ENCODE results near the gene TBX3.
"Not testable (repeated sequence)": the region's sequence is repeated elsewhere in the genome, so short reads cannot be mapped to it uniquely, and the experiment has no call there.

TBX3 gene

DNA sequence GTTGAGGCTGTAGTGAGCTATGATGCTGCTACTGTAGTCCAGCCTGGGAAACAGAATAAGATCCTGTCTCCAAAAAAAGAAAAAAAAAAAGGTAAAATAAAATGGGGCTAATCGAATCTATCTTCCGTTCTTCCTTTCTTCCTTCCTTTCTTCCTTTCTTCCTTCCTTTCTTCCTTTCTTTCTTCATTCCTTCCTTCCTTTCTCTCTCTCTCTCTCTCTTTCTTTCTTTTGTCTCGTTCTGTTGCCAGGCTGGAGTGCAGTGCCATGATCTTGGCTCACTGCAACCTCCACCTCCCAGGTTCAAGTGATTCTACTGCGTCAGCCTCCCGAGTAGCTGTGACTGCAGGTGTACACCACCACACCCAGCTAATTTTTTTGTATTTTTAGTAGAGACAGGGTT is 24.6 kb upstream of the TBX3 start:
- H3K9me3 ChIP-seq (ENCODE audit: control insufficient read depth, insufficient read depth, low read length); DNase-seq (ENCODE audit: low read depth, low spot score); H3K4me3 ChIP-seq (ENCODE audit: low read length); H3K27me3 ChIP-seq (ENCODE audit: control insufficient read depth, insufficient read depth, low read length); H3K36me3 ChIP-seq (ENCODE audit: control insufficient read depth, insufficient read depth, low read length); H3K4me1 ChIP-seq (ENCODE audit: control insufficient read depth, insufficient read depth, low read length); H3K27ac ChIP-seq (ENCODE audit: low read length): not testable (repeated sequence)
- WGBS (ENCODE audit: insufficient coverage, insufficient read length): 100% methylated on average over 1 of the region's 5 CpGs

DNA sequence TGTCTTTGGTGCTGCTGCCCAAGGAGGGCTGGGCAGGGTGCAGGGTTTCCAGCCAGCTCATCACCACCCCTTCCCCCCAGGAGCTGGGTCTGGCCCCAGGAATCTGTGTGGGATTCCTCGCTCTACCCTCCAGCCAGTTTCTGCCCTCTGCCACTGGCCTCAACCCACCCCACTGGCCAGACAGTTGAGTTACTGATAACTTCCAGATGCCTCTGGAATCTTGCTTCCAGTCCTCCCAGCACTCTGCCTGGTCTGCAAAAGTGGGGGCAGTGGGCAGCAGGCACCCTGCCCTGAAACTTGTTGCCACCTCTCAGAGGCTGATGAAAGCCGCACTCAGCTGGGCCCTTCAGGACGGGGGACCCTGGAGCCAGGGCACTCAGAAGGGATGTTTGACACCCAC is 20.1 kb upstream of the TBX3 start:
- Histone ChIP-seq H3K27ac (ENCODE audit: low read length) (no peak overlapping the region), H3K36me3 (ENCODE audit: control insufficient read depth, insufficient read depth, low read length) (no peaks in the 10 kb centered on the region), H3K4me1 (ENCODE audit: control insufficient read depth, insufficient read depth, low read length) (peaks cover 7% of the 10 kb centered on the region), H3K9me3 (ENCODE audit: control insufficient read depth, insufficient read depth, low read length) (no peaks in the 10 kb centered on the region), H3K27me3 (ENCODE audit: control insufficient read depth, insufficient read depth, low read length) (peaks cover 45% of the 10 kb centered on the region), H3K4me3 (ENCODE audit: low read length) (no peak overlapping the region)
- no CpG with 5 or more reads among the region's 3 CpGs for WGBS (ENCODE audit: insufficient coverage, insufficient read length)
- DNase-seq (ENCODE audit: low read depth, low spot score): no peak

DNA sequence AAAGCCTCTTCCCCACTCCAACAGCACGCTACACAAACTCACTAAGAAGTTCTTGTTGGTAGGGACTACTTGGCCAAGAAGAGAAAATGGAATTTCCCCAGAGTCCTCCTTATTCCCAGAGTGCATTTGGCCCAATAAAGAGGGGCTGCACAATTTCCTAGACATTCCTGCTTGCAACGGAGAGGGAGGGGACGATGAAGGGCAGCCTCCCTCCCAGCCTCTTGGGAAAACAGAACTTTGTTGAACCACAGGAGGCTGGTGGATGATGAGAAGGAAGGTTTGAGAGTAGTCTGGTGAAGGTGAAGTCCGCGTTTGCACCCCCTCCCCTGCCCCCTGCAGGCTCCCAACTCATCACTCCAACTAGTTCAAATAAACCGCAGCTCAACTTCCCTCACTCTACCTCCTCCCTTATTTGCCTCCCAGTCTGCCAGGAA is 19.1 kb upstream of the TBX3 start:
- Histone ChIP-seq H3K4me1 (ENCODE audit: control insufficient read depth, insufficient read depth, low read length) (peaks cover 7% of the 10 kb centered on the region), H3K27me3 (ENCODE audit: control insufficient read depth, insufficient read depth, low read length) (peaks cover 49% of the 10 kb centered on the region), H3K4me3 (ENCODE audit: low read length) (no peak overlapping the region), H3K9me3 (ENCODE audit: control insufficient read depth, insufficient read depth, low read length) (no peaks in the 10 kb centered on the region), H3K27ac (ENCODE audit: low read length) (no peak overlapping the region), H3K36me3 (ENCODE audit: control insufficient read depth, insufficient read depth, low read length) (no peaks in the 10 kb centered on the region)
- WGBS (ENCODE audit: insufficient coverage, insufficient read length): no CpG with 5 or more reads among the region's 6 CpGs
- DNase-seq (ENCODE audit: low read depth, low spot score): no peak

DNA sequence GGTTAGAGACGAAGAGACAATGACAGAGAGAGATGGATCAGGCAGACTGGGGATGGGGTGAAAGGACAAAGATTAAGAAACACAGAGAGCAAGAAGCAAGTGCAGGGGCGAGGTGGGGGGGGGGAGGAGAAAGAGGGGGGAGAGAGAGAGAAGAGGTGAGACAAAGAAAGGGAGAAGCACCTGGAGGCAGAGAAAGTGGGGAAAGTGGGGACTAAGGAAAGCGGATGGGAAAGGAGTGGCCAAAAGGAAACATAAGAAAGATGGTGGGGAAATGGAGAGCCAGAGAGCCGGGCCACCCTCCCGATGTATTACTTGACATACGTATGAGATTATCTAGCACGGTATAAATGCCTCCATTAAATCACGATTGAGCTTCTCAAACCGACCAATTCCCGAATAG is 18.5 kb upstream of the TBX3 start:
- Histone ChIP-seq H3K4me1 (ENCODE audit: control insufficient read depth, insufficient read depth, low read length) (peaks cover 7% of the 10 kb centered on the region), H3K4me3 (ENCODE audit: low read length) (no peak overlapping the region), H3K27me3 (ENCODE audit: control insufficient read depth, insufficient read depth, low read length) (peaks cover 54% of the 10 kb centered on the region), H3K9me3 (ENCODE audit: control insufficient read depth, insufficient read depth, low read length) (no peaks in the 10 kb centered on the region), H3K36me3 (ENCODE audit: control insufficient read depth, insufficient read depth, low read length) (no peaks in the 10 kb centered on the region), H3K27ac (ENCODE audit: low read length) (no peak overlapping the region)
- WGBS (ENCODE audit: insufficient coverage, insufficient read length): no CpG with 5 or more reads among the region's 10 CpGs
- DNase-seq (ENCODE audit: low read depth, low spot score): no peak

DNA sequence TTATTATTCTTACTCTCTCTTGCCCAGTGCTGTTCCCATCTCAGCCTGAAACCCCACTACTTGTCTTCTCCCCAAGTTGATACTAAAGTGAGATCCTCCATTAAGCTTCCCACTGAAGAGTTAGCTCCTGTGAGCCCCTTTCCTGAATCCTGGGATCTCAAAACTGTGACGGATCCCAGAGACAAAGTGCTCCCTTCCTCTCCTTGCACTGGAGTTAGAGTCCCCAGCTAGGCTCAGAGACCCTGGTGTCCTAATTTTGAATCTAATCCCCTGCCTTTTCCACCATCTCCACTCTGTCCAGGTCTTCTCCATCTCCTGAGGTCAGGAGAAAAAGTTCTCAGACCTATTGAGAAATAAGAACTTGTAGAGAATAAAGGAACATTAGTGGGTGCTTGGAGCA is 17.6 kb upstream of the TBX3 start:
- H3K9me3 ChIP-seq (ENCODE audit: control insufficient read depth, insufficient read depth, low read length): no peaks in the 10 kb centered on the region
- no peaks in the 10 kb centered on the region for H3K36me3 ChIP-seq (ENCODE audit: control insufficient read depth, insufficient read depth, low read length)
- H3K27ac ChIP-seq (ENCODE audit: low read length): no peak overlapping the region
- no peak overlapping the region for H3K4me3 ChIP-seq (ENCODE audit: low read length)
- DNase-seq (ENCODE audit: low read depth, low spot score): no peak
- peaks cover 7% of the 10 kb centered on the region for H3K4me1 ChIP-seq (ENCODE audit: control insufficient read depth, insufficient read depth, low read length)
- peaks cover 64% of the 10 kb centered on the region for H3K27me3 ChIP-seq (ENCODE audit: control insufficient read depth, insufficient read depth, low read length)
- WGBS (ENCODE audit: insufficient coverage, insufficient read length): no CpG with 5 or more reads among the region's 1 CpG

DNA sequence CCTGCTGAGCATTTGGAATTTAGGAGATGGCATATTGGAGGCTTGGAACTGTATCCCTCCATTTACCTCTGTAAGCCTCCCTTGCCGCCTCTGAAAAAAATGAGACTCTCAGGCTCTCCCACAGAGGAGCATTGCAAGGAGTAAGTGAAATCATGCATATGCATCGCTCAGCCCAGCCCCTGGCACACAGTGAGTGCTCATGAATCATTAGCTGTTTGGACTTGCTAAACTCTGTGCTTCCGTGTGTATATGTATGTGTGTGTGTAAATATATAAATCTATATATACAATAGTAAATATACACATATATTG is 17.1 kb upstream of the TBX3 start:
- no peak for DNase-seq (ENCODE audit: low read depth, low spot score)
- Histone ChIP-seq H3K4me1 (ENCODE audit: control insufficient read depth, insufficient read depth, low read length) (peaks cover 7% of the 10 kb centered on the region), H3K27me3 (ENCODE audit: control insufficient read depth, insufficient read depth, low read length) (peaks cover 69% of the 10 kb centered on the region), H3K9me3 (ENCODE audit: control insufficient read depth, insufficient read depth, low read length) (no peaks in the 10 kb centered on the region), H3K36me3 (ENCODE audit: control insufficient read depth, insufficient read depth, low read length) (no peaks in the 10 kb centered on the region), H3K27ac (ENCODE audit: low read length) (no peak overlapping the region), H3K4me3 (ENCODE audit: low read length) (no peak overlapping the region)
- no CpG with 5 or more reads among the region's 3 CpGs for WGBS (ENCODE audit: insufficient coverage, insufficient read length)

DNA sequence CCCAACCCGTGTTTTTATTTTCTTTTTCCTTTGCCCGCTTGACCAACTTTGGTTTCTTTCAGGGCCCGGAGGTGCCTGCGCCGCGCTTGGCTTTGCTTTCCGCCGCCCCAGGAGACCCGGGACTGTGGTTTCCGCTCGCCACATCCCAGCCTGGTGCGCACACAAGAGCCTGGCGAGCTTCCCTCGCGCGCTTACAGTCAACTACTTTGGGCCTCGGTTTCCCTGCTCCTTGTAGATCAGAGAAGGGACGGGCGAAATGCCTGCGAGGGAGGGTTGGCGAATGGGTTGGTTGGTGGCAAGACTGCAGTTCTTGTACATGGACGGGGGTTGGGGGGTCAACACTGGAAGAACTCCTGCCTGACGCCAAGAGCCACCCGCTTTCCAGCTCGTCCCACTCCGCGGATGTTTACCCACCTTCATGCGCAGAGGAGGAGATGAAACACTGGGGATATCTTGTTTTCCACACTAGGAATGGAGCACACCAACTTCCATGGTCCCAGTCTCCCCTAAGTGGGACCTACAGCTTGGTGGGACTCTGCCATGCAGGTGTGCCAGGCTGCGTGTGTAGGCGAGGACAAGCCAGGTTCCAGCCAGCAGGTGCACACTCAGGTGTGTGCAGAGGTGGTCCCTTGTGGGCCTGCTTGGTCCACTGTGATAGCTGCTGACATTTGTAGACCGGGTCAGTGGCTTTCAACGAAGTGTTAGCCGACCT is 16.6 kb upstream of the TBX3 start:
- H3K36me3 ChIP-seq (ENCODE audit: control insufficient read depth, insufficient read depth, low read length): no peaks in the 10 kb centered on the region
- no peak overlapping the region for H3K27ac ChIP-seq (ENCODE audit: low read length)
- no peaks in the 10 kb centered on the region for H3K9me3 ChIP-seq (ENCODE audit: control insufficient read depth, insufficient read depth, low read length)
- no peak overlapping the region for H3K4me3 ChIP-seq (ENCODE audit: low read length)
- DNase-seq (ENCODE audit: low read depth, low spot score): no peak
- WGBS (ENCODE audit: insufficient coverage, insufficient read length): no CpG with 5 or more reads among the region's 33 CpGs
- H3K27me3 ChIP-seq (ENCODE audit: control insufficient read depth, insufficient read depth, low read length): peaks cover 73% of the 10 kb centered on the region
- H3K4me1 ChIP-seq (ENCODE audit: control insufficient read depth, insufficient read depth, low read length): peaks cover 7% of the 10 kb centered on the region

DNA sequence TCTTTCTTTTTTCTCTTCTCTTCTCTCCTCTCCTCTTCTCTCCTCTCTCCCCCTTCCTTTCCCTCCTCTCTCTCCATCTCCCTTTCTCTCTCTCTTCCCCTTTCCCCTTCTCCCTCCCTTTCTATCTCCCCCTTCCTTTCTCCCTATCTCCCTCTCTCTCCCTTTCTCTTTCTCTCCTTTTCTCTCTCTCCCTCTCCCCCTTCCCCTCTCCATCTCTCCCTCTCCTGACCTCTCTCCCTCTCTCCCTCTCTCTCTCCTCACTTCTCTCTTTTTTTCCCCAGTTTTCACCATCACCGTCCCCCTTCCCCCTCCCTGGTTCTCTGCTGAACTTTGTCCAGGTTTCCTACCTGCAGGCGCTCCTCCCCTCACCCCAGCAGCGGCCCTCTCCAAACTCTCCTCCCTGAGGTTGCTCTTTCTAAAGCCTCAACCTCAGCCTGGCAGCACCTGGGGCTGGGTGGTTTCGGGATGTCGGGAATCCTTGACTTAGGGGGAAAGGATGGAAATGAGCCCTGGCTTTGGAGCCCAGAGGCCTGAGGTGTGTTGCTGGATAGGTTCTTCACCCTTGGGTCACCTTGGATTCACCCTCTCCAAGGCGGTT is 14.7 kb upstream of the TBX3 start:
- peaks cover 88% of the 10 kb centered on the region for H3K27me3 ChIP-seq (ENCODE audit: control insufficient read depth, insufficient read depth, low read length)
- no peak for DNase-seq (ENCODE audit: low read depth, low spot score)
- WGBS (ENCODE audit: insufficient coverage, insufficient read length): no CpG with 5 or more reads among the region's 6 CpGs
- H3K9me3 ChIP-seq (ENCODE audit: control insufficient read depth, insufficient read depth, low read length): no peaks in the 10 kb centered on the region
- peaks cover 7% of the 10 kb centered on the region for H3K4me1 ChIP-seq (ENCODE audit: control insufficient read depth, insufficient read depth, low read length)
- no peak overlapping the region for H3K4me3 ChIP-seq (ENCODE audit: low read length)
- H3K27ac ChIP-seq (ENCODE audit: low read length): no peak overlapping the region
- H3K36me3 ChIP-seq (ENCODE audit: control insufficient read depth, insufficient read depth, low read length): no peaks in the 10 kb centered on the region

DNA sequence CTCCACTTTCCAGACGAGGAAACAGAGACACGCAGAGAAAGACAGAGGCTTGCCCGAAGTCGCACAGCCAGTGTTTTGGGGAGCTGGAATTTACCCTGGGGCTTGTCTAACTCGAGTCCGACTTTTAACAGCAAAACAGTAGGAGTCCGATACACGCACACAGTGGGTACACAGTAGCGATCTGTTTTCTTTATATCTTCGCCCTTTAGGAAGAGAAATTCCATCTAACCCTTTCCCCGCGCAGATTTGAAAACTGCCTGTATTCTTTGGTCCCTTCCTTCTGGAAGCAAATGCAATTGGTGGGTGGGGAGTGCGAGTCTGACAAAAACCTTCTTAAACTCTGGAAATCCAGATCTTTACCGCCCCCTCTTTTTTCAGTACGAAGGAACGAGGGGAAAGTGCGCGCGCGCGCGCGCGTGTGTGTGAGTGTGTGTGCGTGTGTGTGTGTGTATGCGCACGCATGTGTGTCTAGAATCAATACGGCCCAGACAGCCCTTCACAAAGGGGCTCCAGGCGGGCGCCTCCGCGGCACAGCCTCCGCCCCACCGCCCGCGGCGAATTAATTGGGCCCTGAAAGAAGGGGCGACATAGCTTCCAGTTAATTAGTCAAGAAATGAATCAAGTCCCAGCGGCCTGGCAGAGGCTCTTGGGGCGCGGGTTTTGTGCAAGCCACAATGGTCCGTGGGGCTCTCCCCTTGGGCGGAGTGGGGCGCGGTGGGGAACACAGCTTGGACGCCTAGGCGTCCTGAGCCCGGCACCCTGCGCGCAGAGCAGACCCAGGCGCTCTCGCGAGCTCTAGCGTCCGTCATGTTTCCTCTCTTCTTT is 14.0 kb upstream of the TBX3 start:
- no CpG with 5 or more reads among the region's 55 CpGs for WGBS (ENCODE audit: insufficient coverage, insufficient read length)
- Histone ChIP-seq H3K27ac (ENCODE audit: low read length) (no peak overlapping the region), H3K4me3 (ENCODE audit: low read length) (no peak overlapping the region)

DNA sequence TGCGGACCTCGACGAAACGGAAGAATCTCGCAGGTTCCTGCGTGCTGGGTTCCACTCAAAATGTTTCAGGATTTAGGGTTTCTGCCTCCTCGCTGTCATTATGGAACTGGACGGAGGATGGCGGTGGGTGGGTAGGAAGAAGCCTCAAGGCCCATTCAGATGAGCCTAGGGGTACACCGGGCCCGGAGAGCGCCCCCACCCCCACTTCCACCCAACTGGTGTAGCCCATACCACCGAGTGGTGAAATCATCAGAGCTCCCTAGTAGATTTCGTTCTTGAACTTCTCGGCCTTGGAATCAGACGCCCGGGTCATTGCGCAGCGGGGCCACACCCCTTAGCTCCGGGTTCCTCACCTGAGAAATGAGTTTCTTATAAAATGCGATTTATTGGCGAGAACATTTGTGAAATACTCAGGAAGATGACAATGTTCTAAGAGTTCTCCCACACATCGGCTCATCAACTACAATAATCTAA is 13.3 kb upstream of the TBX3 start:
- Histone ChIP-seq H3K4me1 (ENCODE audit: control insufficient read depth, insufficient read depth, low read length) (peaks cover 6% of the 10 kb centered on the region; the same call in 1 of the 2 replicates), H3K4me3 (ENCODE audit: low read length) (no peak overlapping the region), H3K36me3 (ENCODE audit: control insufficient read depth, insufficient read depth, low read length) (no peaks in the 10 kb centered on the region), H3K9me3 (ENCODE audit: control insufficient read depth, insufficient read depth, low read length) (no peaks in the 10 kb centered on the region), H3K27ac (ENCODE audit: low read length) (no peak overlapping the region), H3K27me3 (ENCODE audit: control insufficient read depth, insufficient read depth, low read length) (peaks cover 90% of the 10 kb centered on the region)
- no peak for DNase-seq (ENCODE audit: low read depth, low spot score)
- WGBS (ENCODE audit: insufficient coverage, insufficient read length): no CpG with 5 or more reads among the region's 23 CpGs

More for the DNA sequence above, 14.0 kb upstream of the TBX3 start:
- Histone ChIP-seq H3K27me3 (ENCODE audit: control insufficient read depth, insufficient read depth, low read length) (peaks cover 90% of the 10 kb centered on the region), H3K4me1 (ENCODE audit: control insufficient read depth, insufficient read depth, low read length) (peaks cover 6% of the 10 kb centered on the region; the same call in 1 of the 2 replicates), H3K36me3 (ENCODE audit: control insufficient read depth, insufficient read depth, low read length) (no peaks in the 10 kb centered on the region), H3K9me3 (ENCODE audit: control insufficient read depth, insufficient read depth, low read length) (no peaks in the 10 kb centered on the region)
- DNase-seq (ENCODE audit: low read depth, low spot score): no peak
